ENCODE data around the gene RSPO1. TPM values are rescaled to one million over a fixed set of nuclear protein-coding genes. Genes with fewer than 3 reads are reported as not detected.
A peak's percentile ranks its signal among the peaks of the same experiment; 100 is the strongest.

RSPO1 gene
- polyA plus RNA-seq, 1 of the 3 experiments (the other 2 are of a cell fraction) = 0.03 TPM

- no peak overlapping the region for H3K27ac ChIP-seq (ENCODE audit: low read depth in 2 of 2, low read length in 1 of 2)
- H3K27me3 ChIP-seq (ENCODE audit: insufficient read depth) = 0 out of 2 replicates have a peak, but pooled peaks cover 13% of the 10 kb centered on the region
- no peak for TF ChIP-seq FOSL2 (IDR thresholded peaks at IDR 0.05; ENCODE audit: borderline replicate concordance, low read depth)
- TF ChIP-seq EZH2phosphoT487 (IDR thresholded peaks at IDR 0.05; ENCODE audit: borderline replicate concordance, low read depth) = no peak
- no peaks in the 10 kb centered on the region for H4K20me1 ChIP-seq (ENCODE audit: insufficient read depth)
- CTCF ChIA-PET = interaction anchor here (5.4 kb wide), 1 partner anchor 13 kb away, joined by 42 read pairs; no protein-coding TSS in a partner anchor
- H3K9me3 ChIP-seq = no peaks in the 10 kb centered on the region
- peaks cover 0 to 11% of the 10 kb centered on the region in 2 experiments; a peak in 1 of 4 replicates for H3K4me1 ChIP-seq (ENCODE audit: control insufficient read depth in 1 of 2, insufficient read depth in 2 of 2, low read depth in 1 of 2, low read length in 1 of 2)
- H3K79me2 ChIP-seq (ENCODE audit: insufficient read depth) = no peaks in the 10 kb centered on the region
- H3K36me3 ChIP-seq (replicated peaks in 1 of 2; ENCODE audit: control insufficient read depth in 1 of 2, insufficient read depth in 2 of 2, low read length in 1 of 2) = no peaks in the 10 kb centered on the region
- H3K4me2 ChIP-seq = no peak overlapping the region
- H2AFZ ChIP-seq (ENCODE audit: low read depth) = no peak overlapping the region
- 47% methylated on average over 2 of the region's 2 CpGs for WGBS (ENCODE audit: low lambda C conversion rate)
- DNase-seq = no peak
- POLR2A ChIA-PET = no interaction called here
- H3K9me2 ChIP-seq = no peaks in the 10 kb centered on the region
- no peak overlapping the region for H3K4me3 ChIP-seq (ENCODE audit: low read depth in 2 of 2, low read length in 1 of 2)
- H3F3A ChIP-seq (replicated peaks; ENCODE audit: insufficient read depth) = no peaks in the 10 kb centered on the region
- no peak overlapping the region for H3K9ac ChIP-seq
Observed at GRCh38 chr1:37670133-37670532, 35.4 kb upstream of the RSPO1 start.

DNA sequence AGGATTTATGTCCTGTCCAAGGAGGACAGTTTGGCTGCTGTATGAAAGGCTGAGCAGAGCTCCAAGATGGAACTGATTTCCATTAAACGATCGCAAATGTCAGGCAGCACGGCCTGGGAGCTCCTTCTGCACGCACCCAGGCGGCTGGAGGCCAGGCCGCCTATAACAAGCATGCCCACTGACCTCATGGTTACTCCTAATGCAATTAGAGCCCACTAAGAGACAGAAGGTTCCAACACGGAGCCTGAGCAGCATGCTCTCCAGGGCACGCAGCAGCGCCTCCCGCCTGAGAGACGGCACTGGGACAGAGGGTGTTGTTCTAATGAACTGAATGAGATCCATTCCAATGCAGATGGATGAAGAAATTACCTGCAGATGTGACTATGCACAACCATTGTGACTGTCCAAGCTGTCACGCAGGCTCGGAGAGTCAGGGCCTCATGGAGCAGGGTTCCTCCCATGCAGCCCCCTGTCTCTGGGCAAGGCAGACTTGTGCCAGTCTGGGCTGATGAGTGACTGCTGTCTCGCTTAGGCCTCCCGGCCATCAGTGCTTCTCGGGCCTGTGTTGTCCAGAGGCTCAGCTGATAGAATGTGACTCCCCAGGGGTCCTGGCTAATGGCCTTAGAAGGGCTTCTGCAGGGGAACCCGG, 32.5 kb upstream of the RSPO1 start:
- H3K9me2 ChIP-seq = no peaks in the 10 kb centered on the region
- no peak overlapping the region for H3K27ac ChIP-seq (ENCODE audit: low read depth in 2 of 2, low read length in 1 of 2)
- H3K9me3 ChIP-seq = no peaks in the 10 kb centered on the region
- no peak overlapping the region for H2AFZ ChIP-seq (ENCODE audit: low read depth)
- no peaks in the 10 kb centered on the region for H3K36me3 ChIP-seq (replicated peaks in 1 of 2; ENCODE audit: control insufficient read depth in 1 of 2, insufficient read depth in 2 of 2, low read length in 1 of 2)
- no peaks in the 10 kb centered on the region for H4K20me1 ChIP-seq (ENCODE audit: insufficient read depth)
- H3K4me1 ChIP-seq (ENCODE audit: control insufficient read depth in 1 of 2, insufficient read depth in 2 of 2, low read depth in 1 of 2, low read length in 1 of 2) = peaks cover 0 to 11% of the 10 kb centered on the region in 2 experiments; a peak in 1 of 4 replicates
- no peak overlapping the region for H3K4me3 ChIP-seq (ENCODE audit: low read depth in 2 of 2, low read length in 1 of 2)
- TF ChIP-seq, protein P1, sequence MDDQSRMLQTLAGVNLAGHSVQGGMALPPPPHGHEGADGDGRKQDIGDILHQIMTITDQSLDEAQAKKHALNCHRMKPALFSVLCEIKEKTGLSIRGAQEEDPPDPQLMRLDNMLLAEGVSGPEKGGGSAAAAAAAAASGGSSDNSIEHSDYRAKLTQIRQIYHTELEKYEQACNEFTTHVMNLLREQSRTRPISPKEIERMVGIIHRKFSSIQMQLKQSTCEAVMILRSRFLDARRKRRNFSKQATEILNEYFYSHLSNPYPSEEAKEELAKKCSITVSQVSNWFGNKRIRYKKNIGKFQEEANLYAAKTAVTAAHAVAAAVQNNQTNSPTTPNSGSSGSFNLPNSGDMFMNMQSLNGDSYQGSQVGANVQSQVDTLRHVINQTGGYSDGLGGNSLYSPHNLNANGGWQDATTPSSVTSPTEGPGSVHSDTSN (IDR thresholded peaks at IDR 0.05) = no peak
- TF ChIP-seq JUND (IDR thresholded peaks at IDR 0.05) (no peak), TCF12 (IDR thresholded peaks at IDR 0.05) (no peak), RAD21 (IDR thresholded peaks at IDR 0.05; ENCODE audit: low read length) (peak; percentile 26; the same call in 1 of the 2 replicates), RCOR1 (IDR thresholded peaks at IDR 0.05; ENCODE audit: low read length) (0 out of 2 replicates have a peak, but pooled peaks have one; percentile 8), CHD2 (IDR thresholded peaks at IDR 0.05; ENCODE audit: low read length, partially characterized antibody) (no peak), FOSL2 (IDR thresholded peaks at IDR 0.05; ENCODE audit: borderline replicate concordance, low read depth) (no peak), SIN3A (IDR thresholded peaks at IDR 0.05; ENCODE audit: borderline replicate concordance, low read depth, low read length) (no peak), SMC3 (IDR thresholded peaks at IDR 0.05; ENCODE audit: low read depth, low read length) (no peak), POLR2AphosphoS5 (IDR thresholded peaks at IDR 0.05; ENCODE audit: low read depth, low read length) (no peak), EZH2phosphoT487 (IDR thresholded peaks at IDR 0.05; ENCODE audit: borderline replicate concordance, low read depth) (no peak), MEF2A (IDR thresholded peaks at IDR 0.05; ENCODE audit: borderline replicate concordance, low read depth) (no peak), EP300 (IDR thresholded peaks at IDR 0.05; ENCODE audit: borderline replicate concordance in 1 of 2, low read depth in 1 of 2, low read length in 1 of 2) (no peak), RFX5 (IDR thresholded peaks at IDR 0.05; ENCODE audit: low read length) (no peak), FOXJ3 (CRISPR knock-in tag; IDR thresholded peaks at IDR 0.05) (no peak), GATA2 (CRISPR knock-in tag; IDR thresholded peaks at IDR 0.05) (peak; percentile 25; the same call in 1 of the 2 replicates), YY1 (IDR thresholded peaks at IDR 0.05; ENCODE audit: low read depth) (no peak), RXRA (IDR thresholded peaks at IDR 0.05; ENCODE audit: borderline replicate concordance, low read depth) (no peak), TAF1 (IDR thresholded peaks at IDR 0.05; ENCODE audit: borderline replicate concordance, low read depth, low read length) (no peak), NFIC (IDR thresholded peaks at IDR 0.05; ENCODE audit: borderline replicate concordance) (no peak)
- TF ChIP-seq, protein P2, sequence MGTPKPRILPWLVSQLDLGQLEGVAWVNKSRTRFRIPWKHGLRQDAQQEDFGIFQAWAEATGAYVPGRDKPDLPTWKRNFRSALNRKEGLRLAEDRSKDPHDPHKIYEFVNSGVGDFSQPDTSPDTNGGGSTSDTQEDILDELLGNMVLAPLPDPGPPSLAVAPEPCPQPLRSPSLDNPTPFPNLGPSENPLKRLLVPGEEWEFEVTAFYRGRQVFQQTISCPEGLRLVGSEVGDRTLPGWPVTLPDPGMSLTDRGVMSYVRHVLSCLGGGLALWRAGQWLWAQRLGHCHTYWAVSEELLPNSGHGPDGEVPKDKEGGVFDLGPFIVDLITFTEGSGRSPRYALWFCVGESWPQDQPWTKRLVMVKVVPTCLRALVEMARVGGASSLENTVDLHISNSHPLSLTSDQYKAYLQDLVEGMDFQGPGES (IDR thresholded peaks at IDR 0.05; ENCODE audit: low read depth, low read length) = no peak
- H3F3A ChIP-seq (replicated peaks; ENCODE audit: insufficient read depth) = no peaks in the 10 kb centered on the region
- H3K79me2 ChIP-seq (ENCODE audit: insufficient read depth) = no peaks in the 10 kb centered on the region
- H3K27me3 ChIP-seq (ENCODE audit: insufficient read depth) = 0 out of 2 replicates have a peak, but pooled peaks cover 13% of the 10 kb centered on the region
- 55% methylated on average over 14 of the region's 17 CpGs for WGBS (ENCODE audit: low lambda C conversion rate)
- peak; percentile 65 for DNase-seq
- no peak overlapping the region for H3K9ac ChIP-seq
- POLR2A ChIA-PET = interaction anchor here (0.8 kb wide), 1 partner anchor 11 kb away, joined by 3 read pairs; no protein-coding TSS in a partner anchor
- H3K4me2 ChIP-seq = no peak overlapping the region
- CTCF ChIA-PET = interaction anchor here (0.7 to 8.4 kb wide), 8 partner anchors 9 to 1151 kb away, joined by 3 to 56 read pairs (median 3); partner anchors contain the start of gene CDCA8
